HG03103 (cell line): ENCODE results near the gene CENPT.

Experiments
- ATAC-seq: cut with Tn5 transposase; IDR thresholded peaks from one replicate; pipeline ENCODE4 v1.9.1; 2021; ENCODE audit warnings: low read depth; ENCODE audit not compliant: unreplicated experiment

CENPT gene

GRCh38 chr16:67779256-67780014 lies 68.1 kb downstream of the CENPT start:
- no peak for ATAC-seq
